ENCODE measurements around the gene KIRREL3.

GRCh38 chr11:126782810-126783209 is 217.8 kb downstream of the KIRREL3 start:
- TF ChIP-seq CTCF (IDR thresholded peaks at IDR 0.05; ENCODE audit: extremely low read depth in 1 of 2, insufficient read depth in 1 of 2, low read depth in 1 of 2, low read length in 2 of 2) (no peak), EZH2 (IDR thresholded peaks at IDR 0.05; ENCODE audit: borderline replicate concordance, low read depth, low read length, severe bottlenecking) (no peak), POLR2A (IDR thresholded peaks at IDR 0.05; ENCODE audit: low read depth, low read length) (no peak), MAX (IDR thresholded peaks at IDR 0.05; ENCODE audit: insufficient read depth, insufficient read length) (no peak), GATA2 (IDR thresholded peaks at IDR 0.05; ENCODE audit: insufficient read depth, insufficient read length, low read depth, low read length) (no peak)

All from endothelial cell of umbilical vein (primary cell).